GM21381 (cell line): Measurements from ENCODE around the gene STOX2.

Experiments used
- ATAC-seq: cut with Tn5 transposase; IDR thresholded peaks from one replicate; pipeline ENCODE4 v1.9.1; 2021; ENCODE audit warnings: mild to moderate bottlenecking, moderate library complexity; ENCODE audit not compliant: unreplicated experiment

Gene STOX2

GRCh38 chr4:183905081-183905592 is at the start of gene STOX2:
Gene STOX2, plus strand, starts transcription at chr4:183905307. Its CDS starts 1,484 bp downstream, at chr4:183906791.
- no peak for ATAC-seq

- no peak for ATAC-seq
Measured at GRCh38 chr4:183855323-183856190, 49.5 kb upstream of the STOX2 start.

GRCh38 chr4:183857040-183857439 is 48.1 kb upstream of the STOX2 start:
- ATAC-seq = no peak

GRCh38 chr4:183858011-183858615 is 47.0 kb upstream of the STOX2 start:
- no peak for ATAC-seq

- ATAC-seq = no peak
Measured at GRCh38 chr4:183860119-183860518, 45.0 kb upstream of the STOX2 start.

- ATAC-seq = no peak
Measured at GRCh38 chr4:183860731-183861130, 44.4 kb upstream of the STOX2 start.

- no peak for ATAC-seq
Measured at GRCh38 chr4:183861426-183861825, 43.7 kb upstream of the STOX2 start.

GRCh38 chr4:183863155-183863825 is 41.8 kb upstream of the STOX2 start:
- ATAC-seq = no peak

- ATAC-seq = no peak
Measured at GRCh38 chr4:183867247-183867646, 37.9 kb upstream of the STOX2 start.

- ATAC-seq = no peak
Measured at GRCh38 chr4:183870997-183871396, 34.1 kb upstream of the STOX2 start.

- ATAC-seq = no peak
Measured at GRCh38 chr4:183871581-183871980, 33.5 kb upstream of the STOX2 start.

GRCh38 chr4:183872531-183872930 is 32.6 kb upstream of the STOX2 start:
- ATAC-seq = no peak

GRCh38 chr4:183873409-183874185 is 31.5 kb upstream of the STOX2 start:
- ATAC-seq = no peak

GRCh38 chr4:183875251-183875825 is 29.8 kb upstream of the STOX2 start:
- ATAC-seq = no peak

- no peak for ATAC-seq
Measured at GRCh38 chr4:183876268-183876934, 28.7 kb upstream of the STOX2 start.

- no peak for ATAC-seq
Measured at GRCh38 chr4:183878251-183878970, 26.7 kb upstream of the STOX2 start.

- no peak for ATAC-seq
Measured at GRCh38 chr4:183885205-183885720, 19.8 kb upstream of the STOX2 start.

- no peak for ATAC-seq
Measured at GRCh38 chr4:183887351-183887750, 17.8 kb upstream of the STOX2 start.

GRCh38 chr4:183888564-183888963 is 16.5 kb upstream of the STOX2 start:
- no peak for ATAC-seq
